Stomach (tissue), 9 donors: ENCODE data around the gene FCN2. TPM values are rescaled to one million over a fixed set of nuclear protein-coding genes. Genes with fewer than 3 reads are reported as not detected.

ENCODE experiments used
- DNase-seq, 2 donors: peaks; one replicate each; pipeline versions ENCODE4 v3.0.0 to v3.0.0-alpha.2; 2013 to 2019
- H3K27ac ChIP-seq, 5 donors: fragments of 200-600 bp in 4 of 5; sonication (generic) in 4 of 5; one replicate each; pipeline ENCODE4 v1.5.1; 2013 to 2019; ENCODE audit warnings: mild to moderate bottlenecking in 1 of 5, moderate library complexity in 1 of 5
- H3K27me3 ChIP-seq, 3 donors: fragments of 200-600 bp; sonication (generic); one replicate each; pipeline ENCODE4 v1.5.1; 2017 to 2019; ENCODE audit warnings: mixed run types in 1 of 3
- H3K36me3 ChIP-seq, 4 donors: fragments of 200-600 bp; sonication (generic); 1 replicate in 3 of 4; 2 replicates in 1 of 4; pipeline ENCODE4 v1.5.1; 2016 to 2019
- H3K4me1 ChIP-seq, 4 donors: fragments of 200-600 bp; sonication (generic); one replicate each; pipeline ENCODE4 v1.5.1; 2016 to 2019
- H3K4me3 ChIP-seq, 4 donors: fragments of 200-600 bp; sonication (generic) in 3 of 4; one replicate each; pipeline ENCODE4 v1.5.1; 2016 to 2019; ENCODE audit warnings: mild to moderate bottlenecking in 1 of 4
- H3K9me3 ChIP-seq, 4 donors: fragments of 200-600 bp; sonication (generic); one replicate each; pipeline ENCODE4 v1.5.1; 2016 to 2019
- EP300 ChIP-seq: sonication (generic); formaldehyde crosslinking; IDR thresholded peaks from one replicate; pipeline ENCODE4 v1.6.1; 2017; ENCODE audit warnings: antibody characterized with exemption
- POLR2A ChIP-seq, 4 donors: fragments of 450-650 bp; IDR thresholded peaks; one replicate each; pipeline ENCODE4 v1.6.1; 2016; ENCODE audit warnings: antibody characterized with exemption in 4 of 4, control low read depth in 2 of 4, mild to moderate bottlenecking in 1 of 4, moderate library complexity in 1 of 4
- POLR2AphosphoS5 ChIP-seq, 3 donors: sonication (generic); formaldehyde crosslinking; IDR thresholded peaks; one replicate each; pipeline ENCODE4 v1.6.1; 2016; ENCODE audit warnings: antibody characterized with exemption in 3 of 3
- WGBS, 5 donors: extraction: QIAGEN DNeasy Blood & Tissue Kit in 3 of 5; methylation state at CpG; one replicate each; pipeline versions ENCODE4 v1.1.5 to v1.1.7; 2013 to 2018; 5-methylcytosine and 5-hydroxymethylcytosine counted together
- intact Hi-C: fragments of 100-400 bp; cut with DNase I; formaldehyde crosslinking; loops from one replicate; pipeline ENCODE4 v1.15.1; 2023; ENCODE audit warnings: low total_unique reads
- polyA plus RNA-seq, 3 donors: library from polyadenylated mRNA; stranded (reverse); fragments of 200-250 nt; gene quantifications; one replicate each; pipeline ENCODE4 v1.2.3, GENCODE V29; 2013
- total RNA-seq, 5 donors: library from RNA; depleted of rRNA; stranded (reverse); fragments of >200 nt; gene quantifications; one replicate each; pipeline versions ENCODE4 v1.1.0 to v1.2.3, GENCODE V29; 2014 to 2016
- TF ChIP-seq, protein P1 (sequence below), 7 experiments: fragments of 450-650 bp in 4 of 7; fragments of 200-600 bp in 3 of 7; sonication (generic) in 3 of 7; IDR thresholded peaks; one replicate each; pipeline ENCODE4 v1.5.1; 2016 to 2019; ENCODE audit warnings: antibody characterized with exemption in 7 of 7, control low read depth in 2 of 7, mild to moderate bottlenecking in 1 of 7
- donor health status: healthy with polysubstance abuse.
- donor health status: Bipolar disorder and iron deficiency.
- donor health status: healthy.

The FCN2 gene
- total and polyA plus RNA-seq, 8 donors = 0.13 TPM; not detected in 7

DNA sequence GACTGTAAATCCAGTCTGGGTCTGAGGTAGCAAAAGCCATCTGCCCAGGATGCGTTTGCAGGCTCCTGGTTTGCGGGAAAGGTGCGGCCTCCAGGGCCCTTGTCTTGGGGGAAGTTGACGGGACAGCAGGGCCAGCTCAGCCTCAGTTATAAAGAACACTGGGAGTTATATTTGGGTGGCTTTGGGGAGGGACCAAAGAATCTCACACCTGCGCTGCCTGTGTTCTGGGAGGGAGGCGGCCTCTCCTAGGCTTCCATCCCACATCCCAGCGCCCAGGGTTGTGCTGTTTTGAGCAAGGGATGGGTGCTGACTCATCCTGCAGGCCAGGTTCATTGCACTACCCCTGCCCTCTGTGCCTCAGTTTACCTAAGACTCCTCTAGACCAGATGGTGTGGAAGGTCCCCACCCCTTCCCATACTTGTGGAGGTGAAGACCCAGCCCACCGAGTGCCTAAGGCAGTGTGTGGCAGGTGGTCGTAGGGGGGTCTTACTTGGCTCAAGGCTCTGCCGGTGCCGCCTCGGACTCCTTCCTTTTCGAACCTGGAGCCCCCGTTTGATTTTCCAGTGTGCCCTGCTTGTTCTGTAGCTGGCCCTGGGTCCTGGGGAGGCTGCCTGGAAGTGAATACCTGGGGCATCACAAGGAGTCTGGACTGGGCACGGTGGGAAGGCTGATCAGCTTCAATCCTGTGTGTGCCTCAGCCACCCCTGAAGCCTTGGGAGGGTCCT lies 39.3 kb upstream of the FCN2 start:
- H3K4me1 ChIP-seq = no peaks in the 10 kb centered on the region
- 84 to 94% (median 87%) methylated on average over 13 to 15 of the region's 15 CpGs for WGBS, 5 donors
- TF ChIP-seq EP300 (no peak), POLR2AphosphoS5 (IDR thresholded peaks at IDR 0.05) (no peak), POLR2A (IDR thresholded peaks at IDR 0.05) (no peak)
- TF ChIP-seq, protein P1, sequence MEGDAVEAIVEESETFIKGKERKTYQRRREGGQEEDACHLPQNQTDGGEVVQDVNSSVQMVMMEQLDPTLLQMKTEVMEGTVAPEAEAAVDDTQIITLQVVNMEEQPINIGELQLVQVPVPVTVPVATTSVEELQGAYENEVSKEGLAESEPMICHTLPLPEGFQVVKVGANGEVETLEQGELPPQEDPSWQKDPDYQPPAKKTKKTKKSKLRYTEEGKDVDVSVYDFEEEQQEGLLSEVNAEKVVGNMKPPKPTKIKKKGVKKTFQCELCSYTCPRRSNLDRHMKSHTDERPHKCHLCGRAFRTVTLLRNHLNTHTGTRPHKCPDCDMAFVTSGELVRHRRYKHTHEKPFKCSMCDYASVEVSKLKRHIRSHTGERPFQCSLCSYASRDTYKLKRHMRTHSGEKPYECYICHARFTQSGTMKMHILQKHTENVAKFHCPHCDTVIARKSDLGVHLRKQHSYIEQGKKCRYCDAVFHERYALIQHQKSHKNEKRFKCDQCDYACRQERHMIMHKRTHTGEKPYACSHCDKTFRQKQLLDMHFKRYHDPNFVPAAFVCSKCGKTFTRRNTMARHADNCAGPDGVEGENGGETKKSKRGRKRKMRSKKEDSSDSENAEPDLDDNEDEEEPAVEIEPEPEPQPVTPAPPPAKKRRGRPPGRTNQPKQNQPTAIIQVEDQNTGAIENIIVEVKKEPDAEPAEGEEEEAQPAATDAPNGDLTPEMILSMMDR (IDR thresholded peaks at IDR 0.05) = no peak
- H3K4me3 ChIP-seq = no peak overlapping the region
- intact Hi-C loops = no loop called here
- H3K36me3 ChIP-seq = peaks cover 6 to 92% (median 59%) of the 10 kb centered on the region in 4 donors
- H3K9me3 ChIP-seq = no peaks in the 10 kb centered on the region
- H3K27me3 ChIP-seq = no peaks in the 10 kb centered on the region
- DNase-seq = no peak
- no peak overlapping the region for H3K27ac ChIP-seq

DNA sequence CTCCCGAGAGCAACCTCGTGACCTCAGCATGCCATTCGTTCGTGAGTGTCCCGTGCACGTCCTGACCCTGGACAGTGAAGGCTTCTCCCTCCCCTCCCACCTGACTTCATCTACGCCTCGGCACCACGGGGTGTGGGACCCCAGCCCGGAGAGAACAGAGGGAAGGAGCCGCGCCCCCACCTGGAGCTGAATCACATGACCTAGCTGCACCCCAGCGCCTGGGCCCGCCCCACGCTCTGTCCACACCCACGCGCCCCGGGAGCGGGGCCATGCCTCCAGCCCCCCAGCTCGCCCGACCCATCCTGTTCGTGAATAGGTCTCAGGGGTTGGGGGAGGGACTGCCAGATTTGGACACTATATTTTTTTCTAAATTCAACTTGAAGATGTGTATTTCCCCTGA lies 38.3 kb upstream of the FCN2 start:
- Histone ChIP-seq H3K27ac (no peak overlapping the region), H3K36me3 (peaks cover 6 to 82% (median 52%) of the 10 kb centered on the region in 4 donors), H3K4me3 (no peak overlapping the region), H3K27me3 (no peaks in the 10 kb centered on the region), H3K4me1 (no peaks in the 10 kb centered on the region), H3K9me3 (no peaks in the 10 kb centered on the region)
- WGBS, 5 donors = 75 to 84% (median 82%) methylated on average over 21 to 22 of the region's 22 CpGs
- no peak for DNase-seq
- intact Hi-C loops = no loop called here
- TF ChIP-seq POLR2A (IDR thresholded peaks at IDR 0.05) (no peak), POLR2AphosphoS5 (IDR thresholded peaks at IDR 0.05) (no peak), EP300 (no peak)
- TF ChIP-seq, protein P1 (IDR thresholded peaks at IDR 0.05) = no peak

DNA sequence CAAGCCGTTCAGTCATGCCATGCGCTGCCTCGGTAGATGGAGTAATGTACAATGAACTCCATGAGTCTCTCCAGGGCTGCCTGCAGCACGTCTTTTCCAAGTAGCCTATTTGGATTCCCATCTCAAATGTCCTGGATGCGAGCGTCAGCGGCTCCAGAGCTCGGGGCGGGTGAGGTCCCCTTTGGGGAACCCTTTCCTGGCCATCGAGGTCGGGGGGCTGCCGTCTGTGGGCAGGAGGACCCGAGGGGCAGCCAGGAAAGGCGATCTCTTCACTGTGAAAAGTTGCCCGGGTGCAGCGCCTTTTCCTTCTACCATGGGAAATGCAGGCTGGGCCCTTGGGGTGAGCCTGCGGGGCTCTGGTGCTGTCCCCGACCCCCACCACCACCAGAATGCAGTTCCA lies 36.9 kb upstream of the FCN2 start:
- no peak for DNase-seq
- H3K4me3 ChIP-seq = no peak overlapping the region
- 75 to 88% (median 80%) methylated on average over 16 to 18 of the region's 18 CpGs for WGBS, 5 donors
- peaks cover 6 to 68% (median 41%) of the 10 kb centered on the region in 4 donors for H3K36me3 ChIP-seq
- no peaks in the 10 kb centered on the region for H3K27me3 ChIP-seq
- no peak overlapping the region for H3K27ac ChIP-seq
- peaks cover 0 to 7% (median 0%) of the 10 kb centered on the region in 4 donors for H3K9me3 ChIP-seq
- intact Hi-C loops = no loop called here
- H3K4me1 ChIP-seq = no peaks in the 10 kb centered on the region
- TF ChIP-seq POLR2A (IDR thresholded peaks at IDR 0.05) (no peak), EP300 (no peak), POLR2AphosphoS5 (IDR thresholded peaks at IDR 0.05) (no peak)
- TF ChIP-seq, protein P1 (IDR thresholded peaks at IDR 0.05) = no peak

DNA sequence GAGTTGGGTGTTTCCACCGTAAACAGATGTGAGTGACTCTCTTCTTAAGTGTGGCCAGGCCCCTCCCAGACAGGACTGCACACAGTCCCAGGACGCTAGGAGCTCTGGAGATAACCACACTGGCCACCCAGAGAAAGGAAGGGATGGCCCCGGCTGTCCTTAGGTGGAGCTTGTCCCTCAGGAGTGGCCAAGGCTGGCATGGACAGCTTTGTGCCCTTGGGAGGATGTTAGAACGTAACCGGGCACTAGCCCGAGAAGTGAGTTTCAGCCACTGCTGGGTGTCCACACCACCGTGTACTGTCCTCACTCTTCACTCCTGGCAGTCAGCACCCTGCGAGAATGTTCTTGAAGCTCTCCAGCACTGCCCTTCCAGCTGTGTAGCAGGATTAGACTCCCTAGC lies 35.8 kb upstream of the FCN2 start:
- Histone ChIP-seq H3K27me3 (no peaks in the 10 kb centered on the region), H3K4me3 (no peak overlapping the region), H3K9me3 (peaks cover 0 to 7% (median 0%) of the 10 kb centered on the region in 4 donors), H3K36me3 (peaks cover 6 to 57% (median 34%) of the 10 kb centered on the region in 4 donors), H3K4me1 (no peaks in the 10 kb centered on the region), H3K27ac (no peak overlapping the region)
- TF ChIP-seq POLR2A (IDR thresholded peaks at IDR 0.05) = no peak
- TF ChIP-seq, protein P1 (IDR thresholded peaks at IDR 0.05) = no peak
- TF ChIP-seq POLR2AphosphoS5 (IDR thresholded peaks at IDR 0.05) = no peak
- no peak for TF ChIP-seq EP300
- no peak for DNase-seq
- WGBS, 5 donors = 63 to 84% (median 79%) methylated on average over 3 to 8 of the region's 8 CpGs
- intact Hi-C loops = no loop called here
